ENCODE data around the gene ASMT.
"Not testable (repeated sequence)": the region's sequence is repeated elsewhere in the genome, so short reads cannot be mapped to it uniquely, and the experiment has no call there.

DNA sequence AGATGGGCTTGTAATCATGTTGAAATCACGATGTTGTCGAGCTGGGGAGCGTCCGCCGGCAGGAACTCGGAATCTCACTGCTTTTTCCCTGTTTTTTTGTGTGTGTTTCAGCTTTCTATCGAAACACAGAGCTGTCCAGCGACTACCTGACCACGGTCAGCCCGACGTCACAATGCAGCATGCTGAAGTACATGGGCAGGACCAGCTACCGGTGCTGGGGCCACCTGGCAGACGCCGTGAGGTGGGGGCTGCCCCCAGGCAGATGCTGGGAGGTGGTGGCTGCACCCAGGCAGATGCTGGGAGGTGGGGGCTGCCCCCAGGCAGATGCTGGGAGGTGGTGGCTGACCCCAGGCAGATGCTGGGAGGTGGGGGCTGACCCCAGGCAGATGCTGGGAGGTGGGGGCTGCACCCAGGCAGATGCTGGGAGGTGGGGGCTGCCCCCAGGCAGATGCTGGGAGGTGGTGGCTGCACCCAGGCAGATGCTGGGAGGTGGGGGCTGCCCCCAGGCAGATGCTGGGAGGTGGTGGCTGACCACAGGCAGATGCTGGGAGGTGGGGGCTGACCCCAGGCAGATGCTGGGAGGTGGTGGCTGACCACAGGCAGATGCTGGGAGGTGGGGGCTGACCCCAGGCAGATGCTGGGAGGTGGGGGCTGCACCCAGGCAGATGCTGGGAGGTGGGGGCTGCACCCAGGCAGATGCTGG lies 9.4 kb downstream of the ASMT start:
- not testable (repeated sequence) for TF ChIP-seq EGR1 (IDR thresholded peaks at IDR 0.05; ENCODE audit: low read depth); CEBPB (IDR thresholded peaks at IDR 0.05; ENCODE audit: low read depth); CTCF (IDR thresholded peaks at IDR 0.05 in 2 of 3, conservative IDR thresholded peaks at IDR 0.05 in 1 of 3; ENCODE audit: borderline replicate concordance in 1 of 3, insufficient read depth in 1 of 3, low read depth in 2 of 3, low read length in 2 of 3); POLR2AphosphoS5 (IDR thresholded peaks at IDR 0.05; ENCODE audit: low read depth, low read length); ATF3 (IDR thresholded peaks at IDR 0.05); EZH2phosphoT487 (IDR thresholded peaks at IDR 0.05; ENCODE audit: borderline replicate concordance); EZH2 (IDR thresholded peaks at IDR 0.05); JUND (IDR thresholded peaks at IDR 0.05); YY1 (IDR thresholded peaks at IDR 0.05; ENCODE audit: extremely low read depth, insufficient replicate concordance, low read depth, low read length); REST (IDR thresholded peaks at IDR 0.05; ENCODE audit: low read depth)
